Hematopoietic multipotent progenitor cell (in vitro differentiated cells): ENCODE measurements around the gene EMD. TPM values are rescaled to one million over a fixed set of nuclear protein-coding genes. Genes with fewer than 3 reads are reported as not detected.

Experiments
- DNase-seq, 3 donors: peaks; one replicate each; pipeline ENCODE4 v3.0.0-alpha.2; 2011 to 2015; ENCODE audit warnings: low read depth in 2 of 3, low spot score in 2 of 3
- small RNA-seq: library from RNA; depleted of rRNA; stranded (forward); fragments of <200 nt; gene quantifications from one replicate; pipeline ENCODE3, GENCODE V24; 2012
- total RNA-seq: library from RNA; depleted of rRNA; stranded (reverse); fragments of >200 nt; gene quantifications from one replicate; pipeline ENCODE4 v1.2.3, GENCODE V29; 2012

Gene EMD
- total RNA-seq, 1 donor: 24.5 TPM

DNA sequence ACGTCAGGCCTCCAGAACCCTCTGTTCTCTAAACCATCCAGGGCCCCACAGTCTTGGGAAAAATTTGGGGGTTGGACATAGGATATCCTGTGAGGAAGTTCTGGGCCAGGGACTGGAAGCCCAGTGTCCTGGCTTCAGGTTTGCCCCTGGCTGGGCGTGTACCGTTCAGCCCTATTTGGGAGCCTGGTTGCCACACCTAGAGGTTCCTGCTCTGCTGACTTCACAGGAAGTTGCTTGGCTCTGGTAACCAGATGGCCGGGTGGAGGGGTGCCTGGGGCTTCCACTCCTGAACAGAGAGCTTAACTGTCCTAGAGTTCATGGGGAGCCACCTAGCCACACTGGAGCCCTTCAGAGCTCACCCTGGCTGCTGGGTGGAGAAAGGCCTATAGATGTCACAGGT is 33.4 kb downstream of the EMD start:
- peak in 2 of 3 donors; percentile 51 to 76 for DNase-seq

DNA sequence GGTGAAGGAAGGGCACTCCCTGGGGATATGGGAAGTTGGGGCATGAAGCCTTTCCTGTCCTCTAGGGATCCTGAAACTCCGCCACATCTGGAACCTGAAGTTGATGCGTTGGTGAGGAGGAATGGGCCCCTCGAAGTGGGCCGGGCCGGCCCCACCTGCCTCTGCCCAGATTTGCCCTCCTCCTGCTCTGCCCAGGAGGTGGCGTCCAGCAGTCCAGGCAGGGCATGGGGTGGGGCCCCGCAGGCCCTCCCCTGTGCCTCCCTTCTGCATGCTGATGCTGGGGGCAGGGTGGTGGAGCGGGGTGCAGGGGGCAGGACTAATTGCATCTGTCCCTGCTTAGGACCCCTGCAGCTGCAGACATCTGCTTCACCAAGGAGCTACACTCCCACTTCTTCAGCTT is 34.0 kb downstream of the EMD start:
- DNase-seq: no peak

DNA sequence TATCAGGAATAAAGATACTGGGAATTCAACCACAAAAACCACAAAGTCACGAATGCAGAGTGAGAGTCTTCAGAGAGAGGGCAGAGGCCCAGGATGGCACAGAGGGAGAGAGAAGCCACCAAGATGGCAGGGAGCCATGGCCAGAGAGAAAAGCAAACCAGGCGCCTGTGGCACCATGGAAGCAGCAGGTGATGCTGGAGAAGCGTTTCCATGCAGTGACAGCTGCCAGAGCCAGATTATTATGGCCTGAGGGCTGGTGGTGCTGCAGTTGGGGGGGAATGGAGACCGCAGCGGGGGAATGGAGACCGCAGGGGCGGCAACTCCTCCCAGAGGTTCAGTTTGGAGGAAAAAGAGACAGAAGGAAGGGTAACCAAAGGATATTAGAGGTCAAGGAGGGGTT is 38.1 kb downstream of the EMD start:
- no peak for DNase-seq

- DNase-seq: no peak
Measured at GRCh38 chrX:154419189-154419588, 40.1 kb downstream of the EMD start.

DNA sequence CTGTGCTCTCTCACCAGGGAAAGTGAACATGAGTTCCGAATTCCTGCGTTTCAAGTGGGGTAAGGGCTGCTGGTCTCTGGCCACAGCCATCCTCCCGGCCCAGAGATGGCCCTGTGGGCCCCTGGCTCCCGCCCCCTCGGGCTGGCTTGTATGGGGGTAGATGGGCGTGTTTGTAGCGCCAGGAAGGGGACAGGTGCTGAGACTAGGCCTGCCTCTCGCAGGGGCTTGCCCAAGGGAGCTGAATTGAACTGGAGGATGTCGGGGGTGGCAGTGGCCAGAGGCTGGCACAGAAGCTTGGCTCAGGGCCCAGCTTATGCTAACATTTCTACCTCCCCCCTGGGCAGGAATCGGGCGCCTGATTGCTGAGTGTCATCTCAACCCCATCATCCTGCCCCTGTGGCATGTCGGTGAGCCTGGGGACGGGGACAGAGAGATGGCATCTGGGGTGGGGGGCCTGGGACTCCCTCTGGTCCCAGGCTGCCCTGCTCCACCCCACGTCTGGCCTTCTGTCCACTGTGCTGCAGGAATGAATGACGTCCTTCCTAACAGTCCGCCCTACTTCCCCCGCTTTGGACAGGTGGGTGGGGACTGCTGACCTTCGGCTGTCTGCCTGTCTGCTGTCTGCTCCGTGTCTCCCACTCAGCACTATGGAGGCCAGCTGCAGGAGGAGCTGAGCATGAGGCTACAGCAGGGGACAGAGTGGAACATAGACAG is 40.8 kb downstream of the EMD start:
- no peak for DNase-seq

DNA sequence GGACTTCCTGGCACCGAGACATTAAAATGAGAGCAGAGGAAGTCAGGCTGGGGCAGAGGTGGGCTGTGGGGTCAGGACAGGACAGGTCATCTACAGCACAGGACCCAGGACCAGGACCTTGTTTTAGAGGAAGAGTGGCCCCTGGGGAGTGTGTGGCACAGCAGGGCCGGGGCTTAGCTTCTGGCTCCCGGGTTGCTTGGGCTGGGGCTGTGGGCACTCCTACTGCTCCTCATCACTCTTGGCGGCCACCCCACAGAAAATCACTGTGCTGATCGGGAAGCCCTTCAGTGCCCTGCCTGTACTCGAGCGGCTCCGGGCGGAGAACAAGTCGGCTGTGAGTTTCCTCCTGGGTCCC is 41.3 kb downstream of the EMD start:
- no peak for DNase-seq

DNA sequence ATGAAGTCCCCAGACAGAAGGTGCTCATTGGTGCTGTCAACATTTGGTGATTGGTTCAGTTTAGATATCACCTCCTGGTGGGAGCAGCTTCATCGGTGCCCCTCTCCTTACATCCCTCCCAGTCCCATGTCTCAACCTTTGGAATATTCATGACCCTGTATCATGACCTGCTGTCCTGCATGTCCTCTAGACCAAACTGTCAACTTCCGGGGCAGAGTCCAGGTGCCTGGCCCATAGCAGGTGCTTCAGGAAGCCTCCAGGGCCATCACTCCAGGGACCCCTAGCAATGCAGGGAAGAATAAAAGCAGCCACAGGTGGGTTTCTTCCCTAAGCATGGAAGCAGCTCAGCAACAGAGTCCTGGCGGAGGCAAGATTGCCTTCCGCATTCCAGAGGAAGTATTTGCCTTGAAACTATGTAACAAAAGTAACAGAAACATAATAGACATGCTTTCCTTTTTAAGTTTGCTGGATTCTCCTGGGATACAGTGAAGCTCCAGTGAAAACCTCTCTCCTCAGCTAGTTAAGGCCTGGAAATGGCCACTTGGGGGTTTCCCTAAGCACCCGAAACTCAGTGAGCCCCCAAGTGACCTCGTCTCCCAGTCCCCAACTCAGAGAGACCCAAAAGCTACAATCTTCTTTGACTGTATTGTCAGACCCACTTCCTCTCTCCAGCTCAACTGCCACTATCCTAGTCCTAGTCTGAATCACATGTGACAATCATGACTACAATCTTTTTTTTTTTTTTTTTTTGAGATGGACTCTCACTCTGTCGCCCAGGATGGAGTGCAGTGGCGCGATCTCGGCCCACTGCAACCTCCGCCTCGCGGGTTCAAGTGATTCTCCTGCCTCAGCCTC is 48.0 kb downstream of the EMD start:
- DNase-seq: peak in 1 of 3 donors; percentile 24

DNA sequence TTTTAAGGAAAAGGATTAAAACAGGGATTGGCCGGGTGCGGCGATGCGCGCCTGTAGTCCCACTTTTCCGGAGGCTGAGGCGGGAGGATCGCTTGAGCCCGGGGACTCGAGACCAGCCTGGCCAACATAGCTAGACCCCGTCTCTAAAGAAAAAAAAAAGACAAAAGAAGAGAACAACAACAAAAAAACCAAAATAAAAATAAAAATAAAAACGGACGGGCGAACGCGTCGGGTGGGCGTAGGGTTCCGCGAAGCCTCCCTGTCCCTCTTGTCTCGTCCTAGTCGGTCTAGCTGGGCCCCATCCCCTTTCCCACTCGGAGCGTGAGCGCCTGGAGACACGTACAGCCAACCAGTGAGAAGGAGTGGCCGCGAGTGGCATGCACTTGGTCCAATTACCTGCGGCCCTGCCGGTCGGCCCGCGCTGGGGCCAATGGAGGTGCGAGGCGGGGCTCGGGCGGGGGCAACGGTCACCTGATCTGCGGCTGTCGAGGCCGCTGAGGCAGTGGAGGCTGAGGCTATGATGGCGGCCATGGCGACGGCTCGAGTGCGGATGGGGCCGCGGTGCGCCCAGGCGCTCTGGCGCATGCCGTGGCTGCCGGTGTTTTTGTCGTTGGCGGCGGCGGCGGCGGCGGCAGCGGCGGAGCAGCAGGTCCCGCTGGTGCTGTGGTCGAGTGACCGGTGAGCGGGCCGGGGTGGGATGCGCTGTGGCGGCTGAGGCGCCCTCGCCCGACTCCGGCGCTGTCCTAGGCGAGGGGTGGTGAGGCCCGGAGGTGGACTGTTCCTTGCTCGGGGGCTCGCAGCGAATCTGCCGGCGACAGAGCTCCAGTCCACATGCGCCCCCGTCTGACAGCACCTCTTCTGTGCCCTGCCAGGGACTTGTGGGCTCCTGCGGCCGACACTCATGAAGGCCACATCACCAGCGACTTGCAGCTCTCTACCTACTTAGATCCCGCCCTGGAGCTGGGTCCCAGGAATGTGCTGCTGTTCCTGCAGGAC is 49.4 kb downstream of the EMD start, which contains the start of gene ATP6AP1:
Gene ATP6AP1 (plus strand): TSS at position 502 of the 996 bp plus-strand sequence. CDS start 16 bp downstream, at position 518.
- peak; percentile 54 to 91 (median 86) for DNase-seq

DNA sequence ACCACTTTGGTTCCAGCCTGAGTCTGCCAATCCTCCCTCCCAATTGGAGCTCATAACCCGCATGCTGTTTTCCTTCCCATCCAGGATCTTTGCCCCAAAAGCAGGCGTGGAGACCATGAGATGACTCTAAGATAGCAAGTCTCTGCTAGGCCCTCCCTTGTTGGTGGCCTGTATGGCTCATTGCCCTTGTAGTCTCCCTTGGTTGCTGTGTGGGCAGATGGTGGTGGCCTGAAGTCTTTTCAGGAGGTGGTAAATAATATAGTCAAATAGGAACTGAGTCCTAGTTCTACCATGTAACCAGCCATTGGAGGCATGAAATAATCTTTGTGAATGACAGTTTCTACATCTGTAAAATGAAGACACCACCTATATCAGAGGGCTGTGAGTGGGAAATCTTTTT is 50.6 kb downstream of the EMD start:
- no peak for DNase-seq

GRCh38 chrX:154430479-154430878 is 51.4 kb downstream of the EMD start:
- peak in 1 of 3 donors; percentile 21 for DNase-seq

DNA sequence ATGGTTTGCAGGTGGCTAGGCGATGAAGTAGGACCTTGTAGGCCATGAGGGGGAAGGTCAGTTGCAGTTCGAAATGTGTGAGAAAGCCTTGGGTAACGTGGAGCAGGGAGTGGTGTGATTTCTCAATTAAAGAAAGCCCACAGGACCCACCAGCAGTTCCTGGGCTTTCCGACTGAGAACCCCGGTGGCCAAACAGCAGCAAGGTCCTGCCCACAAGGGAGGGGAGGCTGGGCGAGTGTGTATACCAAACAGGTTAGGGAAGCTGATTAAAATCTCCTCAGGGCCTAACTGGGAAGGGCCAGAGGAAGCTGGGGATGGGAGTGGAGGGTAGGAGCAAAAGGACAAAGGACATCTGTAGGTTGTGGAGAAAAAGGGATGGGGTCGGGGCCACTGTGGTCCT is 51.8 kb downstream of the EMD start:
- DNase-seq: no peak

Small RNA genes lying within 50 kb of the gene (small RNA-seq; reads per million reads assigned to genes)
- not detected for gene SNORA70

Other genes with a start within 250 kb of the EMD start
- gene OPN1LW, start 235.1 kb upstream of the EMD start, total RNA-seq: not detected
- not detected for gene OPN1MW, start 196.7 kb upstream of the EMD start, total RNA-seq
- gene OPN1MW2, start 159.5 kb upstream of the EMD start, total RNA-seq: not detected
- not detected for gene OPN1MW3, start 121.7 kb upstream of the EMD start, total RNA-seq
- gene TEX28, start 84.2 kb upstream of the EMD start, total RNA-seq: under 0.01 TPM
- gene TKTL1, start 83.5 kb upstream of the EMD start, total RNA-seq: 0.27 TPM
- gene FLNA, start 4.7 kb upstream of the EMD start, total RNA-seq: 868 TPM
- 7,558 TPM for gene RPL10, start 19.1 kb downstream of the EMD start, total RNA-seq
- gene DNASE1L1, start 30.0 kb downstream of the EMD start, total RNA-seq: 89.7 TPM
- 42.3 TPM for gene TAFAZZIN, start 32.2 kb downstream of the EMD start, total RNA-seq
- 95.1 TPM for gene ATP6AP1, start 49.4 kb downstream of the EMD start, total RNA-seq
- 85.9 TPM for gene GDI1, start 57.9 kb downstream of the EMD start, total RNA-seq
- 10.5 TPM for gene FAM50A, start 64.8 kb downstream of the EMD start, total RNA-seq
- gene PLXNA3, start 79.0 kb downstream of the EMD start, total RNA-seq: 12.1 TPM
- gene LAGE3, start 100.0 kb downstream of the EMD start, total RNA-seq: 47.1 TPM
- gene UBL4A, start 107.3 kb downstream of the EMD start, total RNA-seq: 54.4 TPM
- gene SLC10A3, start 111.3 kb downstream of the EMD start, total RNA-seq: 37.2 TPM
- gene FAM3A, start 136.9 kb downstream of the EMD start, total RNA-seq: 43.9 TPM
- 110 TPM for gene G6PD, start 167.6 kb downstream of the EMD start, total RNA-seq
- gene IKBKG, start 168.3 kb downstream of the EMD start, total RNA-seq: 13.2 TPM
- not detected for gene CTAG1A, start 205.8 kb downstream of the EMD start, total RNA-seq
- not detected for gene CTAG1B, start 240.0 kb downstream of the EMD start, total RNA-seq